Measurements from ENCODE around the gene ZG16B.

ZG16B gene, protein sequence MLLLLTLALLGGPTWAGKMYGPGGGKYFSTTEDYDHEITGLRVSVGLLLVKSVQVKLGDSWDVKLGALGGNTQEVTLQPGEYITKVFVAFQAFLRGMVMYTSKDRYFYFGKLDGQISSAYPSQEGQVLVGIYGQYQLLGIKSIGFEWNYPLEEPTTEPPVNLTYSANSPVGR

DNA sequence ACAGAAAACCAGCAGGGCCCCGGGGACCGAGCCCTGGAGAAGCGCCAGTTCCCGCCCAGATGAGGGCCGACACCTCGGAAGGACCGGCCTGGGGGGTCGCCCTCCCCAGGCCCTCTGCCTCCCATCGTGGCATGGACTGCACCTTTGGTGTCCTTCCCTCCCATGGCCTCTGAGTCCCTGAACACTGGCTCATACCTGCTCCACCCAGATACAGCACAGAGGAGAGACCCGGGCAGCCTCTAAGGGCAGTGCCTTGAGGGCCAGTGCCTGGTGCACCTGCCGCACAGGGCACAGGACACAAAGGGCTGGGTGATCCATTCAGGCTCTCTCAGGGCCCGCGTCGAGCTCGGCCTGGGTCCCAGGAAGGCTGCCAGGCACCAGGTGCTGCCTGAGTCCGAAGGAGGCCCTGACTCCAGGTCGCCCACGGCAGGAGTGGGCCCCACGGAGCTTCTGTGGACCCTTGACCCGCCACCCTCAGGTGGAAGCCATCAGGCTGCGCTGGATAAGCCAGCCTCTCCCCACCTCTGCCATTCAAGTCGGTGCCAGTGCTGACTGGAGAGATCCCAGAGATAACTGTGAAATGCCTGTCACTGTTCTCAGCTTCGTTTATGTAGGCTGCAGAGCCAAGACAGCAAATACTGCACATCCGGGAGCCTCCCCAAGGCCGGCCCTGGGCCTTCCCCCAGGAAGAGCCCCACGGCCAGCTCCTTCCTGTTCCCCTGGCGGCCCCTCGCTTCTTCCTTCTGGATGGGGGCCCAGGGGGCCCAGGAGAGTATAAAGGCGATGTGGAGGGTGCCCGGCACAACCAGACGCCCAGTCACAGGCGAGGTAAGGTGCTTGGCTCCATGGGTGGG, at the start of gene ZG16B:
ZG16B (plus strand) TSS at position 803 of the 854 bp plus-strand sequence. CDS start 139 bp downstream, outside the sequence.
- no peak for DNase-seq (ENCODE audit: extremely low read depth, low read depth)
- TF ChIP-seq, protein P1, sequence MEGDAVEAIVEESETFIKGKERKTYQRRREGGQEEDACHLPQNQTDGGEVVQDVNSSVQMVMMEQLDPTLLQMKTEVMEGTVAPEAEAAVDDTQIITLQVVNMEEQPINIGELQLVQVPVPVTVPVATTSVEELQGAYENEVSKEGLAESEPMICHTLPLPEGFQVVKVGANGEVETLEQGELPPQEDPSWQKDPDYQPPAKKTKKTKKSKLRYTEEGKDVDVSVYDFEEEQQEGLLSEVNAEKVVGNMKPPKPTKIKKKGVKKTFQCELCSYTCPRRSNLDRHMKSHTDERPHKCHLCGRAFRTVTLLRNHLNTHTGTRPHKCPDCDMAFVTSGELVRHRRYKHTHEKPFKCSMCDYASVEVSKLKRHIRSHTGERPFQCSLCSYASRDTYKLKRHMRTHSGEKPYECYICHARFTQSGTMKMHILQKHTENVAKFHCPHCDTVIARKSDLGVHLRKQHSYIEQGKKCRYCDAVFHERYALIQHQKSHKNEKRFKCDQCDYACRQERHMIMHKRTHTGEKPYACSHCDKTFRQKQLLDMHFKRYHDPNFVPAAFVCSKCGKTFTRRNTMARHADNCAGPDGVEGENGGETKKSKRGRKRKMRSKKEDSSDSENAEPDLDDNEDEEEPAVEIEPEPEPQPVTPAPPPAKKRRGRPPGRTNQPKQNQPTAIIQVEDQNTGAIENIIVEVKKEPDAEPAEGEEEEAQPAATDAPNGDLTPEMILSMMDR (IDR thresholded peaks at IDR 0.05; ENCODE audit: low read depth, low read length), result no peak

GRCh38 chr16:2782583-2783351, 47.3 kb upstream of the ZG16B start:
- DNase-seq (ENCODE audit: extremely low read depth, low read depth), result no peak
- TF ChIP-seq, protein P1 (IDR thresholded peaks at IDR 0.05; ENCODE audit: low read depth, low read length), result no peak

- TF ChIP-seq, protein P1 (IDR thresholded peaks at IDR 0.05; ENCODE audit: low read depth, low read length), result no peak
- no peak for DNase-seq (ENCODE audit: extremely low read depth, low read depth)
Measured at GRCh38 chr16:2783581-2784357, 46.3 kb upstream of the ZG16B start.

DNA sequence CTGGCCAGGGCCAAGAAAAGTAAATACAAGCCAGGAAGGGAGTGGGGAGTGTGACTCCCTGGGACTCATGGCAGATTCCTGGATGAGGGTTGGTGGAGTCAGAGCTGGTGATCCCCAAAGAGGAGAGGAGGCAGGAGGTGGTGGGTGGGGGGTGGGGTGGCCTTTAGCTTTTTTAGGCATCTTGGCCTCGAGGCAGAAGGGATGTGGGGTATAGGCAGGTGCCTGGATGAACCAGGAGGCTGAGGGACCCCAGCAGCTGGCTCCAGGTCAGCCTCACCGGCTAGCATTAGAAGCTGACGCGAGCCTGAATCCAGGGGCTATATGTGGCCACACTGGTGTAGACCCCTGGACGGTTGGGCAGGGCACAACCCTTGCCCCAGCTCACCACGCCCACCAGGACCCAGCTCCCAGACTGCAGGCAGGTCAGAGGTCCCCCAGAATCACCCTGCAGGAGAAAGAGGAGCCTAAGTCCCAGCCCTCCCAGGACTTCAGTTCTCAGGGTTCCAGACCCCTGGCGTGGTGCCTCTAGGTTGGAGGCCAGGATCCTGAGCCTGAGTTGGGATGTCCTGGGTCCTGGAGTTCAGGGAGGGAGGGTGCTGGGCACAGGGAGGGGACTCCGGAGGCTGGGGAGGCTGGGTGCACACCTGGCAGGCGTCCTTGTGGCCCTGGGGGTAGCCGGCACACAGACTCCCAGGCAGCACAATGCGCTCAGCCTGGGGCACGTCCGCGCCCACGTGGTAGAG, 45.6 kb upstream of the ZG16B start:
- TF ChIP-seq, protein P1 (IDR thresholded peaks at IDR 0.05; ENCODE audit: low read depth, low read length), result no peak
- DNase-seq (ENCODE audit: extremely low read depth, low read depth), result no peak

- TF ChIP-seq, protein P1 (IDR thresholded peaks at IDR 0.05; ENCODE audit: low read depth, low read length), result no peak; the same call in 1 of the 2 replicates
- no peak for DNase-seq (ENCODE audit: extremely low read depth, low read depth)
Measured at GRCh38 chr16:2785101-2785991, 44.8 kb upstream of the ZG16B start.
